Mesothelial cell of epicardium (in vitro differentiated cells): ENCODE measurements around the gene FXYD5. TPM values are rescaled to one million over a fixed set of nuclear protein-coding genes. Genes with fewer than 3 reads are reported as not detected.

Experiments
- DNase-seq, 2 experiments: peaks; one replicate each; pipeline ENCODE4 v3.0.0; 2021; ENCODE audit warnings: low spot score in 2 of 2; ENCODE audit not compliant: unreplicated experiment in 2 of 2
- H3K27ac Mint-ChIP-seq: 2 replicates; pipeline ENCODE4 v1.8.0; 2021; ENCODE audit warnings: mixed read lengths
- H3K27me3 Mint-ChIP-seq: 2 replicates; pipeline ENCODE4 v1.8.0; 2021; ENCODE audit warnings: low read depth, mixed read lengths
- H3K36me3 Mint-ChIP-seq: 2 replicates; pipeline ENCODE4 v1.8.0; 2021; ENCODE audit warnings: mixed read lengths
- H3K4me1 Mint-ChIP-seq: 2 replicates; pipeline ENCODE4 v1.8.0; 2021; ENCODE audit warnings: mixed read lengths
- H3K4me3 Mint-ChIP-seq: 2 replicates; pipeline ENCODE4 v1.8.0; 2021; ENCODE audit warnings: mild to moderate bottlenecking, moderate library complexity, mixed read lengths
- H3K9me3 Mint-ChIP-seq: 2 replicates; pipeline ENCODE4 v1.8.0; 2021; ENCODE audit warnings: mixed read lengths
- total RNA-seq: library from RNA; stranded (reverse); gene quantifications from 3 replicates; pipeline ENCODE4 v1.2.1, GENCODE V29; 2021
- TF ChIP-seq, protein P1 (sequence below): fragments of 200-600 bp; sonication (generic); IDR thresholded peaks from one replicate; pipeline ENCODE4 v1.5.0; 2021; ENCODE audit warnings: antibody characterized with exemption; ENCODE audit not compliant: unreplicated experiment

The FXYD5 gene
- total RNA-seq, 1 donor from 2014 or later: 24.7 TPM

DNA sequence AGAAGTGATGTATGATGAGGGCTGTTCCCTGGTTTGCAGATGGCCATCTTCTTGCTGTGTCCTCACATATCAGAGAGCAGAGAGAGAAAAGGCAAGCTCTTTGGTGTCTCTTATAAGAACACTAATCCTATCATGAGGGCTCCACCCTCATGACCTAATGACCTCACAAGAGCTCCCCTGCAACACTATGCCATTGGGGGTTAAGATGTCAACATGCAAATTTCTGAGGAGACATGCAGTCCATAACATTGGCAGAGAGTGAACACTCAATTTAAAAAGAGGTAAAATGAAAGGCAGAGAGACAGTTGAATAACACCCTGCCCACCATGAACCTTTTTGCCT is 63.1 kb downstream of the FXYD5 start:
- Mint-ChIP-seq H3K4me1 (peaks cover 13% of the 10 kb centered on the region), H3K27ac (no peak overlapping the region), H3K27me3 (no peaks in the 10 kb centered on the region), H3K9me3 (peaks cover 14% of the 10 kb centered on the region), H3K36me3 (no peaks in the 10 kb centered on the region), H3K4me3 (no peak overlapping the region)
- no peak for DNase-seq
- TF ChIP-seq, protein P1, sequence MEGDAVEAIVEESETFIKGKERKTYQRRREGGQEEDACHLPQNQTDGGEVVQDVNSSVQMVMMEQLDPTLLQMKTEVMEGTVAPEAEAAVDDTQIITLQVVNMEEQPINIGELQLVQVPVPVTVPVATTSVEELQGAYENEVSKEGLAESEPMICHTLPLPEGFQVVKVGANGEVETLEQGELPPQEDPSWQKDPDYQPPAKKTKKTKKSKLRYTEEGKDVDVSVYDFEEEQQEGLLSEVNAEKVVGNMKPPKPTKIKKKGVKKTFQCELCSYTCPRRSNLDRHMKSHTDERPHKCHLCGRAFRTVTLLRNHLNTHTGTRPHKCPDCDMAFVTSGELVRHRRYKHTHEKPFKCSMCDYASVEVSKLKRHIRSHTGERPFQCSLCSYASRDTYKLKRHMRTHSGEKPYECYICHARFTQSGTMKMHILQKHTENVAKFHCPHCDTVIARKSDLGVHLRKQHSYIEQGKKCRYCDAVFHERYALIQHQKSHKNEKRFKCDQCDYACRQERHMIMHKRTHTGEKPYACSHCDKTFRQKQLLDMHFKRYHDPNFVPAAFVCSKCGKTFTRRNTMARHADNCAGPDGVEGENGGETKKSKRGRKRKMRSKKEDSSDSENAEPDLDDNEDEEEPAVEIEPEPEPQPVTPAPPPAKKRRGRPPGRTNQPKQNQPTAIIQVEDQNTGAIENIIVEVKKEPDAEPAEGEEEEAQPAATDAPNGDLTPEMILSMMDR: no peak

DNA sequence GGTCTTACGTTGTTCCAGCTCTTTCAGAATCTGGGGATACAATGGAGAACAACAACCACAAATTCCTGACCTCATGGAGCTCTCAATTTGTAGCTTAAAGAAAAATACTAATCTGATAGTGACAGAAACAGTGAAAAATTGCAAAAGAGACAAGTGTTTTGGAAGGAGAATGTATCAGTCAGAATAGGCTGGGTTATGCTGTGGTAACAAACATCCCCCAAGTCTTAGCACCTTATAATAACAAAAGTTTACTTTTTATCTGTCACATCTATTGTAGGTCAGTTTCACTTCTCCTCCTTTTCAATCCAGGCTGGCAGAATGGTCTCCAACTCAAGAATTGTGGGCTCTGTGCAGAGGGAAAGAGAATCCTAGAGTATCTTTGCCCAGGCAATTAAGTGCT is 64.5 kb downstream of the FXYD5 start:
- H3K27ac Mint-ChIP-seq: no peak overlapping the region
- TF ChIP-seq, protein P1: no peak
- no peaks in the 10 kb centered on the region for H3K27me3 Mint-ChIP-seq
- H3K4me3 Mint-ChIP-seq: no peak overlapping the region
- no peak for DNase-seq
- no peaks in the 10 kb centered on the region for H3K36me3 Mint-ChIP-seq
- H3K4me1 Mint-ChIP-seq: peaks cover 8% of the 10 kb centered on the region
- peaks cover 19% of the 10 kb centered on the region for H3K9me3 Mint-ChIP-seq

Other genes starting within 250 kb of the FXYD5 start
- 4.7 to 5.8 TPM (median 4.8 TPM) in 3 replicates for gene ZNF30, start 227.8 kb upstream of the FXYD5 start, total RNA-seq
- gene ZNF792, start 190.5 kb upstream of the FXYD5 start, total RNA-seq: 9.2 to 9.6 TPM (median 9.3 TPM) in 3 replicates
- 123 to 130 TPM (median 129 TPM) in 3 replicates for gene GRAMD1A, start 154.4 kb upstream of the FXYD5 start, total RNA-seq
- 2.2 to 2.8 TPM (median 2.7 TPM) in 3 replicates for gene SCN1B, start 124.3 kb upstream of the FXYD5 start, total RNA-seq
- gene HPN, start 113.0 kb upstream of the FXYD5 start, total RNA-seq: 20.3 to 22.9 TPM (median 21.3 TPM) in 3 replicates
- 5.5 to 8.3 TPM (median 6.6 TPM) in 3 replicates for gene FXYD3, start 38.9 kb upstream of the FXYD5 start, total RNA-seq
- gene LGI4, start 19.7 kb upstream of the FXYD5 start, total RNA-seq: 1.1 to 2.0 TPM (median 1.4 TPM) in 3 replicates
- 2.8 to 4.3 TPM (median 3.6 TPM) in 3 replicates for gene FXYD1, start 15.9 kb upstream of the FXYD5 start, total RNA-seq
- 0.41 to 1.3 TPM (median 0.69 TPM) in 3 replicates for gene FXYD7, start 11.5 kb upstream of the FXYD5 start, total RNA-seq
- not detected in 3 replicates for gene FAM187B, start 74.0 kb downstream of the FXYD5 start, total RNA-seq
- gene LSR, start 94.3 kb downstream of the FXYD5 start, total RNA-seq: 48.9 to 54.7 TPM (median 51.9 TPM) in 3 replicates
- gene USF2, start 114.2 kb downstream of the FXYD5 start, total RNA-seq: 135 to 154 TPM (median 137 TPM) in 3 replicates
- 1.2 to 1.6 TPM (median 1.4 TPM) in 3 replicates for gene HAMP, start 127.8 kb downstream of the FXYD5 start, total RNA-seq
- gene MAG, start 137.4 kb downstream of the FXYD5 start, total RNA-seq: 19.2 to 26.1 TPM (median 22.7 TPM) in 3 replicates
- gene CD22, start 174.5 kb downstream of the FXYD5 start, total RNA-seq: 54.6 to 59.9 TPM (median 56.3 TPM) in 3 replicates
- 0.96 to 1.3 TPM (median 1.2 TPM) in 3 replicates for gene FFAR1, start 193.2 kb downstream of the FXYD5 start, total RNA-seq
- gene FFAR3, start 203.7 kb downstream of the FXYD5 start, total RNA-seq: 0.27 to 0.31 TPM in 2 of 3 replicates, not detected in the other
- not detected in 3 replicates for gene GPR42, start 216.3 kb downstream of the FXYD5 start, total RNA-seq